ENCODE measurements around the gene KPNA6.

KPNA6 gene

GRCh38 chr1:32221581-32221979, 113.7 kb downstream of the KPNA6 start:
- DNase-seq = no peak

- peak; percentile 92 to 93 for DNase-seq
Observed at GRCh38 chr1:32221980-32222755, 114.3 kb downstream of the KPNA6 start, which contains the start of the genes EIF3I and TMEM234. Gene EIF3I (plus strand): TSS chr1:32222407. CDS start chr1:32222442, 35 bp downstream. Gene TMEM234 (minus strand): TSS chr1:32222353. CDS start chr1:32222322, 31 bp downstream.

- DNase-seq = no peak
Observed at GRCh38 chr1:32223683-32224082, 115.8 kb downstream of the KPNA6 start.

GRCh38 chr1:32224285-32224684, 116.4 kb downstream of the KPNA6 start:
- DNase-seq = no peak

Measured in CD4-positive, alpha-beta T cell treated with Interferon alpha-2 for 1 hour (primary cell).